Ramos (cell line): ENCODE results near the gene PDZD8.

Experiments
- in situ Hi-C: fragments of 300-500 bp; cut with MboI; formaldehyde crosslinking; loops from one replicate; pipeline ENCODE4 v1.14.3; 2022; ENCODE audit warnings: low sequenced_read_pairs; ENCODE audit not compliant: unreplicated experiment

The PDZD8 gene

GRCh38 chr10:117391436-117392205, 16.4 kb upstream of the PDZD8 start:
- in situ Hi-C loops, result no loop called here

GRCh38 chr10:117390420-117390819, 15.2 kb upstream of the PDZD8 start:
- in situ Hi-C loops, result no loop called here

- in situ Hi-C loops, result no loop called here
Observed at GRCh38 chr10:117386805-117387204, 11.6 kb upstream of the PDZD8 start.

- in situ Hi-C loops, result no loop called here
Observed at GRCh38 chr10:117382861-117383260, 7.6 kb upstream of the PDZD8 start.

- in situ Hi-C loops, result no loop called here
Observed at GRCh38 chr10:117374506-117375359, 507 bp downstream of the PDZD8 start.

- in situ Hi-C loops, result no loop called here
Observed at GRCh38 chr10:117373823-117374505, 1.3 kb downstream of the PDZD8 start.

GRCh38 chr10:117370205-117370604, 5.0 kb downstream of the PDZD8 start:
- in situ Hi-C loops, result no loop called here

GRCh38 chr10:117367718-117368117, 7.5 kb downstream of the PDZD8 start:
- in situ Hi-C loops, result no loop called here

- in situ Hi-C loops, result no loop called here
Observed at GRCh38 chr10:117366741-117367140, 8.5 kb downstream of the PDZD8 start.

GRCh38 chr10:117365612-117366011, 9.6 kb downstream of the PDZD8 start:
- in situ Hi-C loops, result no loop called here

GRCh38 chr10:117364110-117364960, 10.9 kb downstream of the PDZD8 start:
- in situ Hi-C loops, result no loop called here

- in situ Hi-C loops, result no loop called here
Observed at GRCh38 chr10:117363028-117363427, 12.2 kb downstream of the PDZD8 start.

GRCh38 chr10:117362313-117362712, 12.9 kb downstream of the PDZD8 start:
- in situ Hi-C loops, result no loop called here

GRCh38 chr10:117360994-117361667, 14.1 kb downstream of the PDZD8 start:
- in situ Hi-C loops, result no loop called here

GRCh38 chr10:117360016-117360415, 15.2 kb downstream of the PDZD8 start:
- in situ Hi-C loops, result no loop called here

GRCh38 chr10:117355072-117355471, 20.2 kb downstream of the PDZD8 start:
- in situ Hi-C loops, result no loop called here

GRCh38 chr10:117353684-117354083, 21.6 kb downstream of the PDZD8 start:
- in situ Hi-C loops, result no loop called here

- in situ Hi-C loops, result no loop called here
Observed at GRCh38 chr10:117352724-117353123, 22.5 kb downstream of the PDZD8 start.

- in situ Hi-C loops, result no loop called here
Observed at GRCh38 chr10:117351996-117352395, 23.2 kb downstream of the PDZD8 start.
